ENCODE measurements around the gene EME2.
A peak's percentile ranks its signal among the peaks of the same experiment; 100 is the strongest.

Gene EME2

GRCh38 chr16:1778200-1779179, 5.9 kb downstream of the EME2 start:
- DNase-seq = no peak

- DNase-seq = no peak
Observed at GRCh38 chr16:1779234-1779701, 6.7 kb downstream of the EME2 start.

- DNase-seq = no peak
Observed at GRCh38 chr16:1779741-1780676, 7.4 kb downstream of the EME2 start.

DNA sequence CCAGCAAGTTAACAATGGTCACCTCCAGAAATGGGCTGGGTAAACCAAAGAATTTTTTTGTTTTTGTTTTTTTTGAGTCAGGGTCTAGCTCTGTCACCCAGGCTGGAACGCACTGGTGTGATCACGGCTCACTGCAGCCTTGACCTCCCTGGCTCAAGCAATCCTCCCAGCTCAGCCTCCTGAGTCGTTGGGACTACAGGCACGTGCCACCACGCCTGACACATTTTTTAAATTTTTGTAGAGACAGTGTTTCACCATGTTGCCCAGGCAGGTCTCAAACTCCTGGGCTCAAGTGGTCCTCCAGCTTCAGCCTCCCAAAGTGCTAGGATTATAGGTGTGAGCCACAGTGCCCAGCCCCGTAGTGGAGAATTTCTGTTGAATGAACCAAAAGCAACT, 8.1 kb downstream of the EME2 start:
- no peak for DNase-seq

GRCh38 chr16:1781254-1781653, 8.6 kb downstream of the EME2 start:
- DNase-seq = no peak

- DNase-seq = peak; percentile 22
Observed at GRCh38 chr16:1781758-1782407, 9.3 kb downstream of the EME2 start.

GRCh38 chr16:1782408-1783264, 10.0 kb downstream of the EME2 start, which contains the start of the genes NUBP2 and SPSB3:
Gene NUBP2 (plus strand): TSS chr16:1782960. CDS start chr16:1783021, 61 bp downstream.
Gene SPSB3 (minus strand): TSS chr16:1782571. CDS start chr16:1781483, 1,088 bp downstream.
- peak; percentile 98 for DNase-seq

- DNase-seq = no peak
Observed at GRCh38 chr16:1784977-1785845, 12.6 kb downstream of the EME2 start.

DNA sequence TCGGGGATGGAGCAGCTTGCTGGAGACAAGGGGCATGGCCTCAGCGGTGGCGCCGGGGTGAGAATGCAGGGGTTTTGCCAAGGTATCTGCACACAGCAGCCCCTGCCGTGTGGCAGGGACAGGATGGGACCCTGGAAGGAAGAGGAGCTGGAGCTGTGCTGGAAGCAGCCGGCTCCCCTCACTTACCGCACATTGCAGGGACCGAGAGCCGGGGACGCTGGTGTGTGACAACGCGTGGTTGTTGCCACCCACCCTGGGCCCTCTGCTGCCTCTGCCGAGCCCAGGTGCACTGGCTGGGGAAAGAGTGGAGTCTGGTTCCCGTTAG, 13.2 kb downstream of the EME2 start:
- DNase-seq = peak; percentile 2

DNA sequence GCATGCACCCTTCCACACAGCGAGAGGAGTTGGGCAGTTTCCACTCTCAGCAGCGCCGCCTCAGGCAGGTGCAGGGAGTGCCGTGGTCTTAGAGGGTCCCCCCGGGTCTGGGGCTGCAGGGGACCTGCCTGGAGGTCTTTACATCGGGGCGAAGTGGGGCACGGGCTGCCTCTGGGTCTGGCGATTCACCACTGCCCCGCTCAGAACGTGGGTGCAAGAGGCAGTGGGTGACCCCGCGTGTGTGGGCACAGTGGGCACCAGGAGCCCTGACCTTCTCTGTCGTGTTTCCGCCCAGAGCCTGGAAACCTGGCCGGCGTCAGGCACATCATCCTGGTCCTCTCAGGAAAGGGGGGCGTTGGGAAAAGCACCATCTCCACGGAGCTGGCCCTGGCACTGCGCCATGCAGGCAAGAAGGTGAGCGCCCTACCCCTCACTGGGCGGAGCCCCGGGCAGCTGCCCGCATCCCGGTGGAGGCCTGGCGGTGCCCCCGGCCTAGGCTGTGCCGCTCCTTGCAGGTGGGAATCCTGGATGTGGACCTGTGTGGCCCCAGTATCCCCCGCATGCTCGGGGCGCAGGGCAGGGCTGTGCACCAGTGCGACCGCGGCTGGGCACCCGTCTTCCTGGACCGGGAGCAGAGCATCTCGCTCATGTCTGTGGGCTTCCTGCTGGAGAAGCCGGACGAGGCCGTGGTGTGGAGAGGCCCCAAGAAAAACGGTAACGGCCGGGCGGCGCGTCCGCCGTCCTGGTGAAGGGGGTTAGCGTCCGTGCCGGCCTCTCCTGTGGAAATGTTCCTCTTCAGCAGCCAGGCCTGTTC, 13.8 kb downstream of the EME2 start:
- peak; percentile 3 for DNase-seq

GRCh38 chr16:1787056-1787321, 14.4 kb downstream of the EME2 start:
- no peak for DNase-seq

- DNase-seq = peak; percentile 3
Observed at GRCh38 chr16:1787322-1788094, 14.9 kb downstream of the EME2 start.

GRCh38 chr16:1788095-1788707, 15.6 kb downstream of the EME2 start:
- DNase-seq = peak; percentile 3

DNA sequence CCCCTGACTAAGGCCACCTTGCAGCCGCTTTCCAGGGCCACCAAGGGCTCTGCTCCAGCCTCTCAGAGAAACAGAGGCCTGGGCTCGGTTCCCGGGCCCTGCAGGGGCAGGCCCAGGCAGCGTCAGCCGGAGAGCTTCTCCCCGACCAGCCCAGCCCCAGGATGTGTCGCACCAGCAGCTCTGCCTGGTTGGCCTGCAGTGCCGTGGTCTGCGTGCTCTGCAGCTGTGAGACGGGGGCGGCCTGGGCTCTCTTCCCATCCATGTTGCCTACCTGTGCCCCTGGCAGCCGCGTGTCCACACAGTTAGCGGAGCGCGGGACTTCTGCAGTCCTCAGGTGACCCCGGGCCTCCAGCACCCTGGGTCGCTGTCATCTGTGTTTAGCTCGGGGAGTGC, 16.1 kb downstream of the EME2 start:
- no peak for DNase-seq

- DNase-seq = no peak
Observed at GRCh38 chr16:1789643-1790045, 17.0 kb downstream of the EME2 start.

DNA sequence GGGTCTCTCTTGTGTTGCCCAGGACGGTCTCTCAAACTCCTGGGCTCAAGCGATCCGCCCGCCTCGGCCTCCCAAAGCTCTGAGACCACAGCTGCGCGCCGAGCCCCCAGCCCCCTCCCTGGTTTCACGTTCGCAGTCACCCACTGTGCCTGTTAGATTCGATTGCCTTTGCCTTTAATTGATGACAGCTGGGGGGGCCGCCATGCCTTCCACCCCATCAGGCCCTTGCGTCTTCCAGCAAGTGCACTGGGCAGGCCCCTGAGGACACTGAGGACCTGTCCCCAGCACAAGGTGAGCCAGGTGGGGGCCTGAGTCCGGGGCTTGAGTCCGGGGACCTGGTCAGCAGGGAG, 17.6 kb downstream of the EME2 start:
- no peak for DNase-seq

GRCh38 chr16:1790611-1791255, 18.1 kb downstream of the EME2 start:
- DNase-seq = no peak

DNA sequence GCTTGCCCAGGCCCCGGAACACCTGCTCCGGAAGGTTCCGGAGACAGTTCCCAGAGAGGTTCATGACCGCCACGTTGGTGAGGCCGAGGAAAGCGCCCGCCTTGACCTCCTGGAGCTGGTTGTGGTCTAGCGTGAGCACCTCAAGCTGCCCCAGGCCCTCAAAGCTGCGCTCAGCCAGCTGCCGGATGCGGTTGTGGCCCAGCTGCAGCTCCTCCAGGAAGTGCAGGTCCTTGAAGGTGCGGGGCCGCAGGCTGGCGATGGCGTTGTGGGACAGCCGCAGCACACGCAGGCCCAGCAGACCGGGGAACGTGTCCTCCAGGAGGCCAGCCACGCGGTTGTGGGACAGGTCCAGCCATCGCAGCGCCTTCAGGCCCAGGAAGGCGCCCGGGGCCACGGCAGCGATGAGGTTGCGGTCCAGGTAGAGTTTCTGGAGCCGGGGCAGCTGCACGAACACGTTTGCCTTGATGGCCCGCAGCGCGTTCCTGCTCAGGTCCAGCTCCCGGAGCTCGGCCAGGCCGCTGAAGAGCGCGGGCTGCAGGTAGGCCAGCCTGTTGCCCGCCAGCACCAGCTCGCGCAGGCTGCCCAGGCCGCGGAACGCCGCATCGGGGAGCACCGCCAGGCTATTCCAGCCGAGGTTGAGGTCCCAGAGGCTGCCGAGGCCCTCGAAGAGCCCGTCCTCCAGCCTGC, 18.8 kb downstream of the EME2 start:
- peak; percentile 2 for DNase-seq

Measured in activated gamma-delta T cell treated with Interleukin-2 at 50 U/mL for 16 hours (primary cell).